H9 (cell line): Measurements from ENCODE around the gene MEN1. TPM values are rescaled to one million over a fixed set of nuclear protein-coding genes. Genes with fewer than 3 reads are reported as not detected.

Source experiments
- DNase-seq: peaks from one replicate; pipeline ENCODE4 v3.0.0-alpha.2; 2017
- H2AFZ ChIP-seq: one replicate; pipeline ENCODE4 v1.6.1; 2013; ENCODE audit warnings: mild to moderate bottlenecking, low read length, control low read depth, moderate library complexity
- H2AK5ac ChIP-seq: 2 replicates; pipeline ENCODE4 v1.6.1; 2013; ENCODE audit warnings: low read length, control low read depth, mixed read lengths; ENCODE audit not compliant: insufficient read length
- H2BK120ac ChIP-seq: one replicate; pipeline ENCODE4 v1.6.1; 2013; ENCODE audit warnings: low read depth, mild to moderate bottlenecking, low read length, control low read depth, inconsistent platforms; ENCODE audit not compliant: poor library complexity, severe bottlenecking
- H2BK12ac ChIP-seq: 2 replicates; pipeline ENCODE4 v1.6.1; 2013; ENCODE audit warnings: low read length, control low read depth, mixed read lengths, low read depth; ENCODE audit not compliant: insufficient read length
- H2BK15ac ChIP-seq: 2 replicates; pipeline ENCODE4 v1.6.1; 2013; ENCODE audit warnings: low read depth, low read length, control low read depth
- H2BK20ac ChIP-seq: one replicate; pipeline ENCODE4 v1.6.1; 2013; ENCODE audit warnings: low read depth, mild to moderate bottlenecking, low read length, control low read depth, inconsistent platforms; ENCODE audit not compliant: poor library complexity, severe bottlenecking
- H2BK5ac ChIP-seq: 2 replicates; pipeline ENCODE4 v1.6.1; 2013; ENCODE audit warnings: low read length, control low read depth, mixed read lengths; ENCODE audit not compliant: insufficient read length
- H3K14ac ChIP-seq: 2 replicates; pipeline ENCODE4 v1.6.1; 2013; ENCODE audit warnings: low read length, control low read depth; ENCODE audit not compliant: insufficient read depth
- H3K18ac ChIP-seq: 2 replicates; pipeline ENCODE4 v1.6.1; 2013; ENCODE audit warnings: low read depth, mild to moderate bottlenecking, mixed read lengths, low read length, control low read depth; ENCODE audit not compliant: insufficient read length
- H3K23ac ChIP-seq: 2 replicates; pipeline ENCODE4 v1.6.1; 2013; ENCODE audit warnings: low read length, control low read depth, mixed read lengths, low read depth; ENCODE audit not compliant: insufficient read length
- H3K23me2 ChIP-seq: 2 replicates; pipeline ENCODE4 v1.6.1; 2013; ENCODE audit warnings: low read depth, mild to moderate bottlenecking, mixed read lengths, low read length, control low read depth; ENCODE audit not compliant: insufficient read length, poor library complexity, severe bottlenecking
- H3K27ac ChIP-seq: 2 replicates; pipeline ENCODE4 v1.5.1; 2013; ENCODE audit warnings: low read length, control low read depth, mixed read lengths, low read depth; ENCODE audit not compliant: insufficient read length
- H3K27me3 ChIP-seq: 2 replicates; pipeline ENCODE4 v1.6.1; 2013; ENCODE audit warnings: low read length, control low read depth, inconsistent platforms; ENCODE audit not compliant: insufficient read depth
- H3K4ac ChIP-seq: 2 replicates; pipeline ENCODE4 v1.6.1; 2013; ENCODE audit warnings: low read depth, mild to moderate bottlenecking, control low read depth, inconsistent platforms, low read length, moderate library complexity
- H3K4me1 ChIP-seq: 2 replicates; pipeline ENCODE4 v1.6.1; 2013; ENCODE audit warnings: low read length, control low read depth, inconsistent platforms; ENCODE audit not compliant: insufficient read depth
- H3K4me2 ChIP-seq: 2 replicates; pipeline ENCODE4 v1.6.1; 2013; ENCODE audit warnings: low read length, control low read depth, mixed read lengths; ENCODE audit not compliant: insufficient read length, insufficient read depth
- H3K56ac ChIP-seq: 2 replicates; pipeline ENCODE4 v1.6.1; 2013; ENCODE audit warnings: low read depth, mild to moderate bottlenecking, mixed read lengths, low read length, control low read depth; ENCODE audit not compliant: insufficient read length
- H3K79me1 ChIP-seq: 2 replicates; pipeline ENCODE4 v1.6.1; 2013; ENCODE audit warnings: low read depth, mild to moderate bottlenecking, moderate library complexity, low read length, control low read depth, inconsistent platforms; ENCODE audit not compliant: insufficient read depth, poor library complexity, severe bottlenecking
- H3K79me2 ChIP-seq: 2 replicates; pipeline ENCODE4 v1.6.1; 2013; ENCODE audit warnings: low read length, control low read depth, inconsistent platforms; ENCODE audit not compliant: insufficient read depth
- H3K9ac ChIP-seq: 2 replicates; pipeline ENCODE4 v1.6.1; 2013; ENCODE audit warnings: low read length, control low read depth, mixed read lengths; ENCODE audit not compliant: insufficient read length; ENCODE audit errors: extremely low read depth
- H3K9me3 ChIP-seq: one replicate; pipeline ENCODE4 v1.6.1; 2013; ENCODE audit warnings: low read depth, low read length, inconsistent platforms; ENCODE audit not compliant: control insufficient read depth
- H3T11ph ChIP-seq: one replicate; pipeline ENCODE4 v1.6.1; 2013; ENCODE audit warnings: mild to moderate bottlenecking, low read length, control low read depth, inconsistent platforms
- H4K20me1 ChIP-seq: one replicate; pipeline ENCODE4 v1.6.1; 2013; ENCODE audit not compliant: control insufficient read depth, insufficient read length, insufficient read depth
- H4K5ac ChIP-seq: 2 replicates; pipeline ENCODE4 v1.6.1; 2013; ENCODE audit warnings: low read depth, mild to moderate bottlenecking, mixed read lengths, low read length, control low read depth; ENCODE audit not compliant: insufficient read length
- H4K8ac ChIP-seq: replicated peaks from 2 replicates; pipeline ENCODE4 v1.6.1; 2013; ENCODE audit warnings: low read length, control low read depth, mixed read lengths, low read depth; ENCODE audit not compliant: insufficient read length
- H4K91ac ChIP-seq: 2 replicates; pipeline ENCODE4 v1.6.1; 2013; ENCODE audit warnings: low read depth, mild to moderate bottlenecking, moderate library complexity, mixed read lengths, low read length, control low read depth; ENCODE audit not compliant: insufficient read length
- H3K27ac Mint-ChIP-seq, 3 experiments: 2 replicates in 2 of 3; 3 replicates in 1 of 3; pipeline ENCODE4 v1.8.0; 2020 to 2021; ENCODE audit warnings: mixed read lengths in 3 of 3, mild to moderate bottlenecking in 1 of 3, moderate library complexity in 1 of 3
- H3K27me3 Mint-ChIP-seq: 2 replicates; pipeline ENCODE4 v1.8.0; 2021; ENCODE audit warnings: low read depth, mild to moderate bottlenecking, moderate library complexity, mixed read lengths
- H3K36me3 Mint-ChIP-seq, 3 experiments: 2 replicates in 2 of 3; 3 replicates in 1 of 3; pipeline ENCODE4 v1.8.0; 2020 to 2021; ENCODE audit warnings: low read depth in 3 of 3, mixed read lengths in 3 of 3; ENCODE audit not compliant: insufficient read depth in 1 of 3
- H3K4me1 Mint-ChIP-seq, 2 experiments: 2 replicates each; pipeline ENCODE4 v1.8.0; 2020; ENCODE audit warnings: mixed read lengths in 2 of 2
- H3K4me3 Mint-ChIP-seq, 2 experiments: 2 replicates in 1 of 2; 3 replicates in 1 of 2; pipeline ENCODE4 v1.8.0; 2020 to 2021; ENCODE audit warnings: mild to moderate bottlenecking in 2 of 2, mixed read lengths in 2 of 2, moderate library complexity in 1 of 2
- H3K9me3 Mint-ChIP-seq, 2 experiments: 2 replicates in 1 of 2; 3 replicates in 1 of 2; pipeline ENCODE4 v1.8.0; 2020; ENCODE audit warnings: mild to moderate bottlenecking in 2 of 2, mixed read lengths in 2 of 2, moderate library complexity in 1 of 2
- CTCF ChIP-seq: fragments of 200-600 bp; sonication (generic); conservative IDR thresholded peaks from 3 replicates; pipeline ENCODE4 v1.8.0; 2021; ENCODE audit warnings: antibody characterized with exemption, mild to moderate bottlenecking
- WGBS: extraction: QIAGEN DNeasy Blood & Tissue Kit; methylation state at CpG from one replicate; pipeline ENCODE4 v1.1.7; 2013; ENCODE audit warnings: missing lambda C conversion rate, low lambda C conversion rate, mixed read lengths; ENCODE audit not compliant: insufficient read length; ENCODE audit errors: extremely low coverage; 5-methylcytosine and 5-hydroxymethylcytosine counted together
- total RNA-seq: library from RNA; stranded (reverse); gene quantifications from 2 replicates; pipeline ENCODE4 v1.2.1, GENCODE V29; 2021

Gene MEN1
- total RNA-seq, 1 experiment from 2014 or later, result 49.9 TPM

- Histone ChIP-seq H2BK120ac (no peak overlapping the region), H3K23me2 (no peaks in the 10 kb centered on the region), H3T11ph (no peak overlapping the region), H3K14ac (no peak overlapping the region), H4K8ac (no peak overlapping the region), H3K4ac (no peak overlapping the region), H3K4me1 (no peaks in the 10 kb centered on the region), H3K27ac (no peak overlapping the region), H3K18ac (no peak overlapping the region), H2AK5ac (no peak overlapping the region), H3K79me1 (peaks cover 7% of the 10 kb centered on the region), H3K9ac (peak overlapping the region; percentile 84), H3K79me2 (peaks cover 26% of the 10 kb centered on the region), H2BK12ac (no peak overlapping the region), H3K4me2 (peak overlapping the region; percentile 81), H3K27me3 (no peaks in the 10 kb centered on the region), H4K5ac (no peak overlapping the region), H3K56ac (no peak overlapping the region), H2BK20ac (no peak overlapping the region), H2BK15ac (no peak overlapping the region), H3K9me3 (no peaks in the 10 kb centered on the region), H4K20me1 (no peaks in the 10 kb centered on the region), H2BK5ac (no peak overlapping the region), H2AFZ (no peak overlapping the region), H3K23ac (no peak overlapping the region), H4K91ac (no peak overlapping the region)
- WGBS, result no CpG with 5 or more reads among the region's 3 CpGs
- TF ChIP-seq CTCF, result no peak
- no peaks in the 10 kb centered on the region for H3K27me3 Mint-ChIP-seq
- no peaks in the 10 kb centered on the region; a peak in 1 of 5 replicates for H3K9me3 Mint-ChIP-seq
- peaks cover 21 to 35% of the 10 kb centered on the region in 2 experiments for H3K4me1 Mint-ChIP-seq
- no peak for DNase-seq
- peaks cover 53 to 60% (median 57%) of the 10 kb centered on the region in 3 experiments for H3K36me3 Mint-ChIP-seq
- peak overlapping the region; percentile 90 to 95 for H3K4me3 Mint-ChIP-seq
- peak overlapping the region; percentile 89 to 96 (median 94); a peak in 6 of 7 replicates for H3K27ac Mint-ChIP-seq
Measured at GRCh38 chr11:64776875-64777274, 33.5 kb downstream of the MEN1 start.
